ENCODE measurements around the gene HSD17B2.
A peak's percentile ranks its signal among the peaks of the same experiment; 100 is the strongest.
"Not testable (repeated sequence)": the region's sequence is repeated elsewhere in the genome, so short reads cannot be mapped to it uniquely, and the experiment has no call there.

Gene HSD17B2, protein sequence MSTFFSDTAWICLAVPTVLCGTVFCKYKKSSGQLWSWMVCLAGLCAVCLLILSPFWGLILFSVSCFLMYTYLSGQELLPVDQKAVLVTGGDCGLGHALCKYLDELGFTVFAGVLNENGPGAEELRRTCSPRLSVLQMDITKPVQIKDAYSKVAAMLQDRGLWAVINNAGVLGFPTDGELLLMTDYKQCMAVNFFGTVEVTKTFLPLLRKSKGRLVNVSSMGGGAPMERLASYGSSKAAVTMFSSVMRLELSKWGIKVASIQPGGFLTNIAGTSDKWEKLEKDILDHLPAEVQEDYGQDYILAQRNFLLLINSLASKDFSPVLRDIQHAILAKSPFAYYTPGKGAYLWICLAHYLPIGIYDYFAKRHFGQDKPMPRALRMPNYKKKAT

DNA sequence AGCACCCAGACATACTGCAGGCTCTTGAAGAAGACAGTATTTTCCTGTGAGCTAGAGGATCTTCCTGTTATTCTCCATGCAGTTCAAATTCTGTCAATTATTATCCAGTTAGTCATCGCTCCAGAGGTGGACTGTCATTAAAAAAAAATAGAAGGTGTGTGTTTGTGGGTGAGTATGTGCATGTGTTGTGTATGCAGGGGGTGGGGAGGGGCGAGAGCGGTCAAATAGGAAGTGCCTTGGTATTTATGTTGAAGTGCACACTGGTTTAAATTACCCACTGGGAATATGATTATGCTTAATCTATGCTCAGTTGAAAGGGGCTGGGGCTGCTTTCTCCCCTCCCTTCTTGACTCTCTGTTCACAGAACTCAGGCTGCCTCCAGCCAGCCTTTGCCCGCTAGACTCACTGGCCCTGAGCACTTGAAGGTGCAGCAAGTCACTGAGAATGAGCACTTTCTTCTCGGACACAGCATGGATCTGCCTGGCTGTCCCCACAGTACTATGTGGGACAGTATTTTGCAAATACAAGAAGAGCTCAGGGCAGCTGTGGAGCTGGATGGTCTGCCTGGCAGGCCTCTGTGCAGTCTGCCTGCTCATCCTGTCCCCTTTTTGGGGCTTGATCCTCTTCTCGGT, at the start of gene HSD17B2:
Gene HSD17B2 (plus strand): TSS at position 273 of the 632 bp plus-strand sequence. CDS start 172 bp downstream, at position 445.
- DNase-seq: no peak

DNA sequence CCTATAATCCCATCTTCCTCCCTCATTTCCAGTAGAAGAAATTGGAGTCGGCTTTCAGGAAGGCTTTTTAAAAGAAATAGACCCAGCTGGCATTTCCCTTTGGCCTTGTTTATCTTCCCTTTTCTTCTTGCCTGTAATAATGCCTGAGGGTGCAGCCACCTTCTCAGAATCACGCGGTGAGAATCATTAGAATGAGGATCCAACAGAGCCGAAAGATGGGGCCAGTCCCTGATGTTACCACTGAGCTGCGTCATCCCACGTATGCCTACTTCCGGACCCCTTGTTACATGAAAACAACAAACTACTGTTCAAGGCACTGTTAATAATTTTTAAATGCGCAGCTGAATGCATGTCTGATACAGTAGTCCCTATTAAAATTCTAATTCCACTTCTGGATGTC, 47.9 kb upstream of the HSD17B2 start:
- DNase-seq: no peak

GRCh38 chr16:81987706-81988105, 47.3 kb upstream of the HSD17B2 start:
- DNase-seq: no peak

DNA sequence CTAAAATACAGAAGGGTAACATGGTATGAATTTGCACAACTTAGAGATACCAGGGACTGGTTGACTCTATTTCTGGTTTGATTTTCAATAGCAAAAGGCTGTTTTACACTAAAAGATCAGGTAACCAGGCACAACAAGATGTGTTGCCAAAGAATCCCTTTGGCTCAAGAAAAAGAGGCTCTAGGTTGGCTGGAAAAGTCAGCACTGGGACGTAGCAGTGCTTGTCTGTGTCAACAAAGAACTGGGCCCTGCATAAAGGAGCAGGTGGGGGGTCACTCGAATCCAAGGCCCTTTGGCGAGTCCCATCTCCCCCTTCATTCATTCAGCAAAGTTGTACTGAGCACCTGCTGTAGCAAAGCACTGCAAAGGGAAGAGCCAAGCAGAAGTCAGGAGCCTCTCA, 42.2 kb upstream of the HSD17B2 start:
- no peak for DNase-seq

DNA sequence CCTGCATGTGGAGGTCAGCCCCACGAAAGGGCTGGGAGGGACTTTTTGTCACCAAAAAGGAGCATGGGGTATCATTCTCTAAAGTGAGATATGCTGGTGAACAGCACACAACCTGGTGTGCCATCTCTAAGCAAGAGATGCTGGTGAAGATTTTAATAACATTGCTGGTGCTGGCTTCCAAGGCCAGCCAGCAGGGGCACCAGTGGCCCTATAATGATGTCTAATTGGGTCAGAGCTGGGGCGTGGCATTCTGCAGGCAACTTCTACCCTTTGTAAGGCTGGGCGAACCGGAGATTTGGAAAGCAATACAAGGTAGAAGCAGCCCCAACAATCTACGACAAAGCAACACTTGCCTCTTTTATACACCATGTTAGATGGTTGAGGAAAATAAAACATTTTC, 40.6 kb upstream of the HSD17B2 start:
- DNase-seq: no peak

DNA sequence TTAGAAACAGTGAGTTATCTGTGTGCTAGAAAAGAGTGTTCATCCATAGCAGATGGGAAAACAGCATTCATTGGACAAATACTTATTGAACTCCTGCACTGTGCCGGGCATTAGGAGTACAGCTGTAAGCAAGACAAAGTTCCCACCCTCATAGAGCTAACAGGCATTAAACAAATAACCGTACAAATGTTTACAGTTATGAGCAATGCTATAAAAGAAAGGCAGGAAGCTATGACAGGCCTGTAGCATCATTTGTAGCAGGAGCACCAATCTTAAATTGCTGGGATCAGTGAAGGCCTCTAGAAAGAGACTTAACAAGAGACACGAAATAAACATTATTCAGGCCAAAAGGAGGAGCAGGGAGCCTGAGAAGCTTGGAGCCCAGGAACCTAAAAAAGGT, 39.4 kb upstream of the HSD17B2 start:
- no peak for DNase-seq

GRCh38 chr16:81996664-81997509, 38.2 kb upstream of the HSD17B2 start:
- no peak for DNase-seq

DNA sequence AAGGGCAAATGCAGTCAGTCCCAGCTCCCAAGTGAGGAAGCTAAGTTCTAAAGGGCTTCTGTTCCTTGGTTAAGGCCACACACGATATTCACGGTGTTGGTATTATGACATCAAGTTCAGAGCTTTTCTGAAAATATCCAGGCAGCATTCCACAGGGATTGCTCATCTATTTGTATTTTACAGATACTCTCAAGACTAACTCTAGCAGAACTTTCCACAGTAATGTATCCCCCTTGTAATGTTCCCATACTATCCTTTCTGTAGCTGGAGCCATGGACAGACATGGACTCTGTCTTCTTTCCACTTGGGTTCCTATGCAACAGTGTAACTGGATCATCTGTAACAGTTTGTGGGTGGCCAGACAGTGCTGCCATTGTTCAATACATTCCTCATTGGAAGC, 37.3 kb upstream of the HSD17B2 start:
- no peak for DNase-seq

DNA sequence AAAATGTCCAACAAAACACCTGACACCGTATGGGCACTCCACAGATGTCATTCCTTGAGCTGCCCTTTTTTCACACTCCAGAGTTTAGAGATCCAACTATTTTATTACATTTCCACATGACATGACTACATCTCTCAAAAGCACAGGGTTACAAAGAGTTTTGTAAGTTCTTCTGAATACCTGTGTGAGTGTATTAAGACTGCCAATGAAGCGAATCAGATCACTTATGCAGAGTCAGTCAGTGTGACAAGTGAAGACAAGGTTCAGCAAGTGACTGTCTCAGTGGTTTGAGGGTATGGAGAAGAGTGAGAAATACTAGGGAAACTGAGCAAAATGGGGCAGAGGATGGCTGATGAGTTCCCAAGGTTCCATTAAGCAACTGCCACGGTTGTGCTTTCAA, 32.2 kb upstream of the HSD17B2 start:
- DNase-seq: no peak

- DNase-seq: no peak
These were observed 30.5 kb upstream of the HSD17B2 start for GRCh38 chr16:82004601-82005000.

DNA sequence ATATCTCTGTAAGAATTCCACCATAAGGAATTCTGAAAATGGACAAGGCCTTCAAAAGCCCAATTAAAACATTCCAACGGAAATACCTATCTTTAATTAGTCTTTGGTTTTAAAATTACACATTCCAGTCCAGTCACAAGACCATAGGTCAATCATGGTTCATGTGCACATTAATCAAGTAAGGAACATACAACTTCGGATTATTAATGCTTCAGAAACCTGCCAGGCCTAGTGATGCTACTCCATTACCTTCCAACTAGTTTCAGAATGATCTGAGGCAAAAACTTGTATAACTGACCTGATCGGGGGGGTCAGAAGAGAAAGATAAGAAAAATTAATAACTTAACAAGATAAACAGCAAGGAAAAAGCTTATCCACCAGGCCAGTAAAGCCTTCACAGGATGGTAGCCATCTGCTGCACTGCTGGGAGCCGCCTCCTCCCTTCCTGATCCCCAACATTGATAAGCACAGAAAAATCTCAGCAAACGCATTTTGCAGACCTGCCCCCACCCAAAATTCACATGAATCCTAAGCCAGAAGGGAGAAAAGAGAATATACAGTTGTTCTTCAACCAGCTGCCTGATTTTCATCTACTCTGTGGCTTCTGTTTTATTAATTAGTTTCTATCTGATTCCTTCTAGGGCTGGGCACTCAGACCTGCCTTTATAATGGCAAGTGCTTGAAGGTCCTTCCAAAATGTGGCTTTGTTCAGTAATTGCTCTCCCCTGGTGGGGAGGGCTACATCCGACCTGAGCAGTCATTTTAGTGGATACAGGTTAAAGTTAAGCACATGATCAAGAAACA, 29.8 kb upstream of the HSD17B2 start:
- no peak for DNase-seq

- DNase-seq: no peak
These were observed 29.0 kb upstream of the HSD17B2 start for GRCh38 chr16:82006036-82006435.

DNA sequence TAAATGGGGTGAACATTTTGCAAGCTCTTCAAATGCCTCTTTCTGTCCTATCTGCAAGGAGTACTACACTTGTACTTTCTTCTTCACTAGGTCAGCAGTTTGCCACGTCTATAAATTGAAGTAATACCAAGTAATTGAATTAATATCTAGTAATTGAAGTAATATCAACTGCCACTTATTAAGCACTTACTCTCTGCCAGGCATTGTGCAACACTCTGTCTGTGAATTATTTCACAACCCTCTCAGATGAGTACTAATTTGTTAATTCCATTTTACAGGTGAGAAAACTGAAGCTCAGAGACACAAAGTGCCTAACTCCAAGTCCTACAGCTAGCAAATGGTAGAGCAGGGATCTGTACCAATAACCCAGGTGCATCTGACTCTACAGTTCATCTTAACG, 27.9 kb upstream of the HSD17B2 start:
- DNase-seq: no peak

- DNase-seq: no peak
These were observed 26.0 kb upstream of the HSD17B2 start for GRCh38 chr16:82008957-82009592.

DNA sequence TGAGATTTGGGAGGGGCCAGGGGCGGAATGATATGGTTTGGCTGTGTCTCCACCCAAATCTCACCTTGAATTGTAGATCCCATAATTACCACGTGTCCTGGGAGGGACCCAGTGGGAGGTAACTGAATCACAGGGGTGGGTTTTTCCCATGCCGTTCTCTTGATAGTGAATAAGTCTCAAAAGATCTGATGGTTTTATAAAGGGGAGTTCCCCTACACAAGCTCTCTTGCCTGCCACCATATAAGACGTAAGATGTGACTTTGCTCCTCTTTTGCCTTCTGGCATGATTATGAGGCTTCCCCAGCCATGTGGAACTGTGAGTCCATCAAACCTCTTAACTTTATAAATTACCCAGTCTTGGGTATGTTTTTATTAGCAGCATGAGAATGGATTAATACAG, 25.3 kb upstream of the HSD17B2 start:
- not testable (repeated sequence) for DNase-seq

- DNase-seq: no peak
These were observed 24.4 kb upstream of the HSD17B2 start for GRCh38 chr16:82010649-82011048.

DNA sequence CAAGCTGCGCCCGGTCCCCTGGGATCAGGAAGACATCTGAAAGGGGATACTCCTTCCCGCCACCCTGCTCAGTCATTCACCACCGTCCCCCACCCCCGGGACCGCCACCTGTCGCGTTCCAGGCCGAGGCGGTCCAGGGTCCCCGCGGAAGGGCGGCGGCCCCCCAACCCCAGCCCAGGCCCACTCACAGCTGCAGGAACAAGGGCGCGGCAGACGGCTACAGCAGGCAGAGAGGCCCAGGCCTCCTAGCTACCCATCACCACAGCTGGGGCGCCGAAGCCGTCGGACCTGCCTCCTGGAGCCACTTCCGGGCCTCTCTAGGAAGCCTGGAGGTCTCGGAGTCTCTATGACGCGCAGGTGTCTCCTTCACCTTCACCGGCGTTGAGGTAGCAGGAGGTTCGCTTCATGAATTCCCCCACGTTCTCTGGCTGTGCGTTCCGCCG, 23.8 kb upstream of the HSD17B2 start, which contains the start of gene SDR42E1:
Gene SDR42E1 (minus strand): TSS at position 272 of the 443 bp plus-strand sequence. CDS start 10,612 bp downstream, outside the sequence.
- peak; percentile 22 for DNase-seq

DNA sequence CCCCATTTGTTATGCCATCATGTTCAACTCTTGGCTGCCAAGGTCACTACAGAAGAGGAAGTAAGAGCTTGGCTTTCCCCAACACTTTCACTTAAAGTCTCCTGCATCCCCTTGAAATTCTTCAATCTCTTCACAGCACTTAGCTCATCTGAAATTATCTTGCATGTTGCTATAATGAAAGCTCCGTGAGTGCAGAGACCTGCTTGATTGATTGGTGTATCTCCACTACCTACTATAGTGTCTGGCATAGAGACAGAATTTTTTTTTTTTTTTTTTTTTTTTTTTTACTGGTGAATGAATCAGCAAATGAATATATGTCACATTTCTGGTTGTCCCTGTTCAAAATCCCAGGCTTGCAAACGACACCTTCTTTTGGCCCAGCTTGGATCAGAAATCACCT, 21.9 kb upstream of the HSD17B2 start:
- DNase-seq: no peak

GRCh38 chr16:82016263-82016662, 18.8 kb upstream of the HSD17B2 start:
- DNase-seq: no peak

DNA sequence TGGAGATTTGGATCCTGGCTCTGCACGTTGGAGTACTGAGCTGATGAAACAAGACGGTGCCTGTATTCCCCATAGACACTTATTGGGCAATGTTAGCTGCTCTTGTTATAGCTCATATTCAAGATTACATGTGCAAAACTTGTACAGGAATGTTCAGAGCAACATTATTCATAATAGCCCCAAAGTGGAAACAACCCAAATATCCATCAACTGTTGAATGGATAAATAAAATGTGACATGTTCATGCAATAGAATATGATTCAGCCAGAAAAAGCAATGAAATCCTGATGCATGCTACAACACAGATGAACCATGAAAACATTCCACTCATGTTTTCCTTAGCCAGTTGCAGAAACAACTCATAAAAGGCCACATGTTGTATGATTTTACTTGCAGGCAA, 18.1 kb upstream of the HSD17B2 start:
- DNase-seq: no peak

DNA sequence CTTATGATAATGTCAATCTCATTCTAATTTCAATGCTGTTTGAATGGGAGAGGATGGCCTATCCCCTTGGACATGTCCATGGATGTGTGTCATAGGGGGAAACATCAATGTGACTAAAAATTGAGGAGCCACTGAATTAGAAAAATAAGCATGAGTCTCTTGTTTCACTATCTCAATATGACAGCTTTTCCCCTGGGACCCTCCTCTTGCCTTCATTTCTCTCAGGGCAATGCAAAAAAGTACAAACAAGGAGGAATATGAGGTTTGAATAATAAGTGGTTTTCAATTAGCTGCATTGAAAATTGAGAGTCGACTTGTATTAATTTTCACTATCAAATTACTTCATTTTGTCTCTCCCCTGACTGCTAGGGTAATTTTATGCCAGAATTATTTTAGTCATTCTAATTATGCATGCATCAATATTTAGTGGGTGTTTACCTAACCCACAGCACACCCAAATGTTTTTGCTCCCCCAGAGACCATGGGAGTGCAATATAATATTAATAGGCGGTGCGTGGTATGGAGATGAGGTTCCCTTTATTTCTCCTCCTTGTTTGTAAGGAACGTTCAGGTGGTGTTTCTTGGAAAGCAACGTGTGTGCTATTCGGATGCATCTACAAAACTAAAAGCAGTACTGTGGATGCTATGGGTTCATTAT, 17.0 kb upstream of the HSD17B2 start:
- DNase-seq: no peak

DNA sequence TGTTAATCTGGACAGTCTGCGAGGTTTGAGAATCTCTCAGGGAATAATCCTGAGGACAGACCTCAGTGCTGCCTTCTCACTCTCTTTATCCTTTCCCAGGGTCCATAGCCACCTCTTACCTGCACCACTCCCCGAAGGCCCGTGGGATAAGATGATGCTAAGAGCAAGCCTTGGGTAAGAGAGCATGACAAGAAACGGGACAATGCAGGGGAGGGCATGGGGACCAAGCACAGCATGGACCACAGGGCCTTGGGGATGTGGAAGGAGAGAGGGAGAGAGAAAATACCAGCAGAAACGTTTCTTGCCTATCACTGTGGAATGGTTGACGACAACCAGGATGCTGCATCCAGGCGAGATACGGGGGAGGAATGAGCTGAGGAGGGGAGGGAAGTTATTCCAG, 15.5 kb upstream of the HSD17B2 start:
- DNase-seq: no peak
